Right hindlimb (tissue), 1 donor: ENCODE data around the gene UBQLN4.

Source experiments
- DNase-seq: peaks from one replicate; pipeline ENCODE4 v3.0.0-alpha.2; 2018

The UBQLN4 gene

DNA sequence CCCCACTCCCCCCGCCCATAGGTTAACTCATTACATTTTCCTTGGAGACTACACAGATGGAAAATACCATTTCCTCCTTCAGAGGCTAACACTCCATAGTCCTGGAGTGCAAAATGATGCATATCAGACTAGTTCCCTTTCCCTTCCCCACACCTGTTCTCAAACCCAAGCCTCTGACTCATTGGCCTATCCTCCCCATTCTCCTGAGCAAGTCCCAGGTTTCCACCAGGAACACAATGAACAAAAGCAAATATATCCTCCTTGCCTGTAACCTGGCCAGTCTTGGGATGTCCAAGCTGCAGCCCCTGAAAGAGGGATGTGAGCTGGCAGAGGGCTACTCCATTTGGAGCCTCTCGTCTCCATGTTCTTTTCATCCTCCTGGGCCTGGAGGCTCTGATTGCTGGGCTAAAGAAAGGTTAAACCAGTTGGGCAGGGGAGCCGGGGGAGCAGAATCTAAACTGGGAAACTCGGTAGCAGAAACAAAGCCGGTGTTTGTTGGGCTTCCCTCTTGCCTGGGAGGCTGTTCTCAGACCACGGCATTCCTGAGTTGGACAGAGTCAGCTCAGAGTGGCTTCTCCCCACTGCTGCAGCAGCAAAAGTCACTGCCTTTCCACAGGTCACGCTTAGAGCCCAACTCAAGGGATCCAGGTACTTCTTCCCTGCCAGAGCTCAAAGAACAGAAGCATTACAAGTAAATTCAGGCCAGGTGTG lies 46.8 kb downstream of the UBQLN4 start:
- DNase-seq, result no peak

DNA sequence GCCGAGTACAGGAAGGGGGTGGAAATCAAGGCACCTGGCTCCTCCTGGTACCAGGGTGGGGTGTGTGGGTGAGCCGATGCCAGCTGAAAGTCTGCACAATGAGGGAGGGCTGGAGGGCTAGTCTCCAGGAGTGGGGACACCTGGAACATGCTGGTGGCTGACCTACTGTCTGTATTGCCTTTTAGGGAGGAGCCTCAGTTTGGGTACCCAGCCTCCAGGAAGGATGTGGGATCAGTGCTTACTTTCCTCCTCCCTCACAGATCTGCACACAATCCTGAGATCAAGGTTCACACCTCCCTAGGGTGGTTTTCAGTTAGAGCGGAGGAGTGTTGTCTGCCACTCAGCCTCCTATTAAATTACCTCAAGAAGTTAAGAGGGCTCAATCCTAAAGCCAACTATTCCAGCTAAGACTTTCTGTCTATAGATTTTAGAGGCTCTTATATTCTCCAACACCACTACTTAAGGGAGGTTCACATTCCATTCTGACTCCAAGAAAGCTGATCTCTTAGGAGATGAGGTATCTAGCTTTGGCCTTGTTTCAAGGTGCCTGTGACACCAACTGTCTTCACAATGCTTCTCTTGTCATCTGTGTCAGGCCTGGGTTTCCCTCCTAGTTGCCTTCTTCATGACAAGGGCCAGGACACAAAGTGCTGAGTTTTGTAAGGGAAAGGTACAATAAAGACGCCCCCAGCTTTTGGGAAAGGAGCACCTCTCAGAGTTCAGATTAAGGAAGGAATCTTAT lies 48.6 kb downstream of the UBQLN4 start:
- DNase-seq, result no peak

DNA sequence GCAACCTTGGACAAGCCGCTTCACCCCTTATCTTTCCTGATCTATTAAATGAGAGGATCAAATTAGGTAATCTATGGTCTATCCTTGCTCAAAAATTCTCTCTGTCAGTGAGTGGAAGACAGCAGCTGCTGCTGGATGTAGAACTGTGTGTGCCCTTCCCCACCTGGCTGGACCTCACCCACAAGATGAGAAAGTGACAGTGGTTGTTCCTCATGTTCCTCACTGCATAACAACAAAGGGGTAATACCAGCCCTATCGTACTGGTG lies 49.7 kb downstream of the UBQLN4 start:
- no peak for DNase-seq

DNA sequence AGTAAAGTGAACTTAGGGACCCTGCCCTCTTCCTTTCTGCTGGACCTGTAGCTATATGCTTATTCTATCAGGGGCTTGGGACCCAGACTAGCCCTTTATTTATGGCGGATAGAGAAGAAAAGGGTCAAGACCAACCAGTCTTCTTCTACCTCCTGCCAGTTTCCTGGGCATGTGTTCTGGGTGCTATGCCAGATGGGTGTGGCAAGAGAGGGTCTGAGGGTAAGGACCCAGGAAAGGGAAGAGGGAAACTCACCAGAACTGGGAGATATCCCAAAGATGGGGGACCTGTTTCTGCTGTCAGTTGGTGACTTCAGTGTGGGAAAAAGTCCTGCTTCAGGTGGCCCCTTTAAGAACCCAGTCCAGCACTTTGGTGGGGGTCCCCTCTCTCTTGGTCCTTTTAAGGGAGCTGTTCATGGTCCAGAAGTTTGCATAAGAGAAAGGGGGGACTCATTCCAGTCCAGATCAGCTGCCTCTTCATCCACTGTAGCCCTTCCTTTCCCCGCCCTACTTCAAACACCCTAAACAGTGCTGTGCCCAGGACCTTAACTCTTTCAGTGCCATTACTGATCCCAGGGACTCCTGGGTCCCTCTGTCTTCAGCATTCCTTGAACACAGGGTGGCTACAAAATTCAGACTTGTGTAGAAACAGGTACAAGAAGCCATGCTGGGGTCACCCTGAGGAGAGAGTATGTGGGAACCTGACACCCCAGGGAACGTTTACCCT lies 51.2 kb downstream of the UBQLN4 start:
- DNase-seq, result no peak

DNA sequence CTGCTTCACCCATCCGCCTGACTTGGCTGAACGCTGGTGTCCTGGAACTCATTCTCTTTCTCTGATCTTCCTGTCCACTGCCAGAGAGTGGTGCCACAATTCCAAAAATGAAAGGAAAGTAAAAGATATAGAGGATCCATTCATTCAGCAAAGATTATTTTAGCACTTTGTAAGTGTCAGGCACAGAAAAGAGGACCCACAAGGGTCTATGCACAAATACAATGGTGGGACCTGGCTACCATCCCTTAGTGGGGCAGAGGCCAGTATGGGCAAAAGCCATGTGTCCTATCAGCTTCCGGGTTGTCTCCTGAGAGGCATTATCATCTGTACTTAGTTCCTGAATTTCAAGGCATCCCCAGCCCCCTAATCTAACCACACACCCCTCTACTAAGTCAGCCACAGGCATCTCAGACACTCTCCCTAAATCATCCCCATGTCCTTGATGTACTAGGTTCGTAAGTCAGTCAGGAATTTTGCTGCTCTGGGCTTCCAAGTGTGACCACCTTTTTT lies 51.9 kb downstream of the UBQLN4 start:
- DNase-seq, result no peak

DNA sequence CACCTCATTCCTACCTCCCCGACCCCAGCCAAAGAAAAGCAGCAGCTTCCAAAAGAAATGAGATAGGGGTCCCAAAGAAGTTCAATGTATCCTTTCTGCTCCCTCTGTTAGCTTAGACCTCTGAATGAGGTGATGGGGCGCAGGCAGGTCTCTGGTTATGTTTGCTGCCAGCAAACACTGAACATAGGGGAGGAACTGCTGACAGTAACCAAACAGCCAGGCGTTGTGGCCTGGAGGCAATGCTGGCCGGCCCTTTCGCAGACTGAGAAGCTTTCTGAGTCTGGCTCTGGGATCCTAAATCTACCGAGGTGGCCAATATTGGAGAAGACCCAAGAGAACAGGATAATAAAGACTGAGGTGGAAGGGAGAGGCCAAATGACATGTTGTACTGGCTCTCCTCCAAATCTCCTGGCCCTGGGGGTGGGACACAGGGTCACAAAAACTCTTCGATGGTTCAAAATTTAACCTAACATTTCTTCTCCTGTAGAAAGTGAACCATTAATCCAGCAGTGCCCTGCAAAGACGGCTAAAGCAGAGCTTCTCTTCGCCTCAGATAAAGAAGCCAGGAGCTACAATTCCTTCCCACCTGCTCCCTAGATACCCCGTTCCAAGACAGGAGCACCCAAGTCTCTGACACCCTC lies 52.5 kb downstream of the UBQLN4 start:
- DNase-seq, result no peak

DNA sequence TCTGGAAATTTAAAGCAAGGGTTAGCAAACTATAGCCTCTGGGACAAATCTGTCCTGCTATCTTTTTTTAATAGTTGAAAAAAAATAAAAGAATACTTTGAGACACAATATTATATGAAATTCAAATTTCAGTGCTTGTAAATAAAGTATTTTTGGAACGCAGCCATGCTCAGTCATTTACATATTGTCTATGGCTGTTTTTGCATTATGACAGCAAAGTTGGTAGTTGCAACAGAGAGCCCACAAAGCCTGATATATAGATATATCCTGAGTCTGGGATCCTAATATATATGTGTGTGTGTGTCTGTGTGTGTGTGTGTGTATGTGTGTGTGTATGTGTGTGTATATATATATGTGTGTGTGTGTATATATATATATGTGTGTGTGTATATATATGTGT lies 53.6 kb downstream of the UBQLN4 start:
- no peak for DNase-seq

DNA sequence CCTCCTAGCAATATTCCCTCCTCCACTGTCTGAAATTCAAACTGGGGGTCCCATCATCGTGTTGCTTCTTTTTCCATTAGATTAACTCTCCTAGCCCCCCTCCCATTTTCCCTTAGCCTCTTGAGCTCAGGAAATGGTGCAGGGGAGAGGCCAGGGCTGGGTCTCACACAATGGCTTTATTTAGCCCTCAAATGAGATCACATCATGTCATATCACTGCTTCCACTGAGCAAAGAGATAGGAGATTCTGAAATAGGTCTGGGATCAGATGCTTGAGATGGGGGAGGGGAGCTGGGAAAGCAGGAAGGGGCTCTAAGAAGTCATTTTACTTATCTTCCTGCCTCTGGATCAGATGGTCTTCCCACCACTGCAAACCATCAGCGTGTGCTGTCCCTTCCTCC lies 57.4 kb downstream of the UBQLN4 start:
- DNase-seq, result no peak

DNA sequence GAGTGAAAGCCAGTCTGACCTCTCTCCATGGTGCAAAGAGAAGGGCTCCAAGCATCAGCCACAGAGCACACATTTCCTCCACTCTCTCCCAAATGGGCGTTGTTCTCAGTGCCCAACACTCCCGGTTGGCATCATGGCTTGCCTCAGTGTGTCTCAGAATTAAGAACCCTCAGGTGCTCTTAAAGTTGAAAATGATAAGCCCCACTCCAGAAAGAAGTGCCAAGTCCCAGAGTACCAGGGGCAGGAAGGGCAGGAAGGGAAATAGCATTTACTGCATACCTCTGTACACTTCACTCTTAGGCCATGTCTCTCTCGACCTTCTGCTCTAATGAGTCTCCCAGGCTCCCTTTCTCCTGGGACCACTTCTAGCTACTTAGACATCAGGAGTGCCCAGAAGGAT lies 60.0 kb downstream of the UBQLN4 start:
- DNase-seq, result no peak

DNA sequence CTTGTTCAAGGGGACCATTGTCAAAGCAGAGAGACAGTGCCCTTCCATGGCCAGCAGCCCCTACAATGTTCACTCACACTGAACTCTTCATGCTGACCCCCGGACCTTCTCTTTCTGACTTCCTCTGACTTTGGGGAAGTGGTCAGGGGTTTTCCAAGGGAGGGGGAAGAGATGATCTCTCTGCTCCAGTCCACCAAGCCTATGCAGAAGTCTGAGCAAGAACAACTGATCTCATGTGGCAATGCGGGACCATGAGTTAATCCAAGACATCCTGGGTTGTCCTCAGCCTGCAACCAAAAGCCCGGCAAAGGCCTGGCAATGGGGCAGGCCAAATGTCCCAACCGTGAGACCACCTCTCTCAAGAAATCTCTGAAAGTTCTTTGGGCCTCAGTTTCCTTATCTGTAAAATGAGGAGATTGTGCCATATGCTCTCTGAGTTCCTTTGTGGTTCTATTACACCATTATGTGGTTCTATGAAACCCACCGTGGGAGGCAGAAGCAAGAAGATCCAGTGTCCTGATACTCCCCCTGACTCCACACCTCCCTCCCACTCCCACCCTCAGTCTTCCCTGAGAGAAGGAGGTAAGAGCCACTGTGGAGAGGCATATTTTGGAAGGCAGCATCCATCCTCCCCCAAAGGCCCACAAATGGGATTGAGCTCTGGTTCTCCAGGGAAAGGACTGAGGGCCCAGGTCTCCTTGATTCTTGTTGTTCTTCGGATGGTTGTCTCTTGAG lies 63.4 kb downstream of the UBQLN4 start:
- no peak for DNase-seq

DNA sequence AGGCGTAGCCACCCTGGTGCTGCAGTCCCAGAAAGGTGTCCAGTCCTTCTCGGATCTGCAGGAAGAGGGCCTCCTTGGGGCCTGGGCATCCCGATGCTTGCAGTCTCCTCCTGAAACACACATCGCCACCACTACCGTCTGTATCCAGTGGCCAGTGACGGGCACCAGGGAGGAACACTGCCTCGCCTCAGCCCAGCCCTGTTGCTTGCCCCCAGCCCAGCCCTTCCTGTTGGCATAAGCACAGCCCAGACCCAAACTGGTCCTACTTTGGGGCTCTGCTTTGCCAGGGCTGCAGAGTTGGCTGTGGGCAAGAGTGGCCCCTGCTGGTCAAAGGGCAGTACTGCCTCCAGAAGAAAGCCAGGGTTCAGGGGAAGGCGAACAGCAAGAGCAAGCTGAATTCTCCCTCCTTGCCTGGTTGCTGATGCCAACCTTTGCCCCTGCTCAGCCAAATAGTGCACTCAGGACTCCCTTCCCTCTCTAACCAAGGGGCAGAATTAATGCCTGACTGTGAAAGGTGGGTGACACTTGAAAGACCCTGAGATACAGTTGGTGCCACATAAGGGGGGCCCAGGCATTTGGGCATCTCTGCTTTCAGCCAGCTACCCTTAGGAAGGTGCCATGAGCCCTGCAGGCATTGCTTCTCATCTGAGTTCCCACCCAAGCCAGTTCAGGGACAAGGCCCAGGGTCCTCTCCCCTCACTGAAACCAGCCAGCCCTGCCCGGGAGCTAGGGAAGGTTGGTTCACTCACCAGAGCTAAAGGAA lies 64.2 kb downstream of the UBQLN4 start:
- DNase-seq, result peak; percentile 83
